K562 (cell line): ENCODE measurements around the gene LGALS7. TPM values are rescaled to one million over a fixed set of nuclear protein-coding genes. Genes with fewer than 3 reads are reported as not detected.

Experiments
- ATF1 ChIP-seq, 2 experiments: fragments of 450-650 bp in 1 of 2; IDR thresholded peaks; 2 replicates each; pipeline ENCODE4 v1.6.1; 2016; ENCODE audit warnings: missing compliant biosample characterization in 1 of 2, missing genetic modification characterization in 1 of 2
- BRCA1 ChIP-seq, 2 experiments: fragments of 450-650 bp in 1 of 2; sonication (generic) in 1 of 2; formaldehyde crosslinking in 1 of 2; IDR thresholded peaks; 2 replicates each; pipeline versions ENCODE4 v1.5.0 to v1.6.1; 2017 to 2020; ENCODE audit warnings: mild to moderate bottlenecking in 1 of 2, missing genetic modification reagents in 1 of 2
- BRD4 ChIP-seq: fragments of 200-600 bp; sonication (generic); IDR thresholded peaks from 2 replicates; pipeline ENCODE4 v1.6.1; 2017; ENCODE audit warnings: inconsistent platforms
- CBX1 ChIP-seq: sonication (generic); IDR thresholded peaks from 2 replicates; pipeline ENCODE4 v1.6.1; 2016; ENCODE audit warnings: antibody characterized with exemption, low read depth, mild to moderate bottlenecking
- CBX5 ChIP-seq: IDR thresholded peaks from 2 replicates; pipeline ENCODE4 v1.6.1; 2014; ENCODE audit warnings: low read depth, borderline replicate concordance
- CHD4 ChIP-seq: fragments of 200-600 bp; sonication (generic); IDR thresholded peaks from 3 replicates; pipeline ENCODE4 v1.6.1; 2012; ENCODE audit warnings: low read depth, mild to moderate bottlenecking, mixed read lengths, low read length, inconsistent platforms; ENCODE audit not compliant: insufficient read depth, insufficient replicate concordance, poor library complexity, severe bottlenecking
- ETV1 ChIP-seq: fragments of 450-650 bp; conservative IDR thresholded peaks from 2 replicates; pipeline ENCODE4 v1.6.1; 2016; ENCODE audit warnings: missing genetic modification characterization, control low read depth, low read depth, missing compliant biosample characterization
- GABPB1 ChIP-seq: sonication (generic); formaldehyde crosslinking; IDR thresholded peaks from 2 replicates; pipeline ENCODE4 v1.8.0; 2022; ENCODE audit warnings: mild to moderate bottlenecking, missing genetic modification reagents
- HDGF ChIP-seq: fragments of 450-650 bp; IDR thresholded peaks from 2 replicates; pipeline ENCODE4 v1.6.1; 2016
- JUNB ChIP-seq: fragments of 450-650 bp; formaldehyde crosslinking; conservative IDR thresholded peaks from 2 replicates; pipeline ENCODE4 v1.4.0; 2020; ENCODE audit warnings: mild to moderate bottlenecking
- LARP7 ChIP-seq: fragments of 450-650 bp; IDR thresholded peaks from 2 replicates; pipeline ENCODE4 v1.6.1; 2016
- NCOA1 ChIP-seq: fragments of 450-650 bp; IDR thresholded peaks from 2 replicates; pipeline ENCODE4 v1.6.1; 2016; ENCODE audit warnings: low read depth
- POLR2A ChIP-seq: fragments of 450-650 bp; conservative IDR thresholded peaks from 2 replicates; pipeline ENCODE4 v1.6.1; 2016
- PRPF4 ChIP-seq: fragments of 200-400 bp; formaldehyde crosslinking; IDR thresholded peaks from one replicate; pipeline ENCODE4 v1.6.1; 2017; ENCODE audit warnings: low read length, low read depth, mild to moderate bottlenecking; ENCODE audit not compliant: insufficient read depth, poor library complexity, severe bottlenecking
- PTRF ChIP-seq: fragments of 450-650 bp; IDR thresholded peaks from 2 replicates; pipeline ENCODE4 v1.6.1; 2016; ENCODE audit warnings: mild to moderate bottlenecking, missing genetic modification characterization, missing compliant biosample characterization
- SMARCA5 ChIP-seq: fragments of 450-650 bp; IDR thresholded peaks from 2 replicates; pipeline ENCODE4 v1.6.1; 2016
- STAT6 ChIP-seq: sonication (generic); formaldehyde crosslinking; IDR thresholded peaks from 2 replicates; pipeline ENCODE4 v1.8.1; 2023; ENCODE audit warnings: mild to moderate bottlenecking, missing genetic modification reagents
- THRAP3 ChIP-seq: fragments of 450-650 bp; IDR thresholded peaks from 2 replicates; pipeline ENCODE4 v1.6.1; 2016; ENCODE audit warnings: mild to moderate bottlenecking, inconsistent platforms, borderline replicate concordance
- ZBTB8A ChIP-seq: fragments of 450-650 bp; IDR thresholded peaks from 2 replicates; pipeline ENCODE4 v1.6.1; 2018; ENCODE audit warnings: mild to moderate bottlenecking, moderate library complexity; ENCODE audit not compliant: partially characterized antibody
- ZNF124 ChIP-seq: sonication (generic); formaldehyde crosslinking; IDR thresholded peaks from 2 replicates; pipeline ENCODE4 v1.8.1; 2022; ENCODE audit warnings: missing genetic modification reagents
- ZNF354B ChIP-seq: fragments of 250-450 bp; sonication (Bioruptor Pico); IDR thresholded peaks from 2 replicates; pipeline ENCODE4 v1.4.0; 2020
- ZNF586 ChIP-seq: fragments of 450-650 bp; formaldehyde crosslinking; conservative IDR thresholded peaks from 2 replicates; pipeline ENCODE4 v1.4.0; 2020; ENCODE audit warnings: mild to moderate bottlenecking, moderate library complexity
- ZNF785 ChIP-seq: fragments of 250-450 bp; sonication (Bioruptor Pico); IDR thresholded peaks from 2 replicates; pipeline ENCODE4 v1.4.0; 2020; ENCODE audit warnings: mild to moderate bottlenecking
- polyA plus RNA-seq, 8 experiments: library from polyadenylated mRNA; depleted of rRNA in 4 of 8; stranded (reverse) in 5 of 8; unstranded in 3 of 8; fragments of >200 nt; fragmentation: Nextera tagmentation in 2 of 8; fragmentation: Illumina TruSeq in 1 of 8; extraction: Ambion mirVana in 2 of 8; extraction: Trizol in 1 of 8; gene quantifications; 2 replicates each; pipeline versions ENCODE4 v1.2.1 to v1.2.3, GENCODE V29; 2011 to 2014; ENCODE audit warnings: inconsistent platforms in 1 of 8, missing spikeins in 1 of 8
- total RNA-seq, 7 experiments: library from RNA; depleted of rRNA in 6 of 7; stranded (reverse); fragments of >200 nt in 6 of 7; fragmentation: Illumina TruSeq in 2 of 7; extraction: Trizol in 2 of 7; gene quantifications; 2 replicates each; pipeline versions ENCODE4 v1.2.1 to v1.2.3, GENCODE V29; 2011 to 2021; ENCODE audit warnings: low replicate concordance in 1 of 7
- TF ChIP-seq, protein P1 (sequence below): fragments of 250-450 bp; sonication (Bioruptor Pico); IDR thresholded peaks from 2 replicates; pipeline ENCODE4 v1.8.0; 2022; ENCODE audit warnings: moderate library complexity, mild to moderate bottlenecking, inconsistent platforms
- TF ChIP-seq, protein P2 (sequence below): fragments of 200-400 bp; formaldehyde crosslinking; IDR thresholded peaks from 2 replicates; pipeline ENCODE4 v1.6.1; 2017; ENCODE audit warnings: mild to moderate bottlenecking, low read depth, low read length, moderate library complexity

Gene LGALS7
- total and polyA plus RNA-seq, 9 of the 15 experiments (the other 6 are each of a cell fraction or from before 2014, with no cell fraction given), result not detected

- no peak for TF ChIP-seq ZBTB8A
- TF ChIP-seq, protein P1, sequence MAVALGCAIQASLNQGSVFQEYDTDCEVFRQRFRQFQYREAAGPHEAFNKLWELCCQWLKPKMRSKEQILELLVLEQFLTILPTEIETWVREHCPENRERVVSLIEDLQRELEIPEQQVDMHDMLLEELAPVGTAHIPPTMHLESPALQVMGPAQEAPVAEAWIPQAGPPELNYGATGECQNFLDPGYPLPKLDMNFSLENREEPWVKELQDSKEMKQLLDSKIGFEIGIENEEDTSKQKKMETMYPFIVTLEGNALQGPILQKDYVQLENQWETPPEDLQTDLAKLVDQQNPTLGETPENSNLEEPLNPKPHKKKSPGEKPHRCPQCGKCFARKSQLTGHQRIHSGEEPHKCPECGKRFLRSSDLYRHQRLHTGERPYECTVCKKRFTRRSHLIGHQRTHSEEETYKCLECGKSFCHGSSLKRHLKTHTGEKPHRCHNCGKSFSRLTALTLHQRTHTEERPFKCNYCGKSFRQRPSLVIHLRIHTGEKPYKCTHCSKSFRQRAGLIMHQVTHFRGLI (CRISPR knock-in tag), result no peak
- no peak for TF ChIP-seq ETV1 (tag)
- TF ChIP-seq LARP7, result peak; percentile 67; the same call in 1 of the 2 replicates
- TF ChIP-seq CBX5, result no peak
- TF ChIP-seq PTRF (tag), result no peak
- no peak for TF ChIP-seq ZNF354B (CRISPR knock-in tag)
- TF ChIP-seq SMARCA5, result peak; percentile 55; the same call in 1 of the 2 replicates
- no peak for TF ChIP-seq GABPB1
- no peak for TF ChIP-seq THRAP3
- TF ChIP-seq STAT6 (CRISPR knock-in tag), result no peak
- no peak for TF ChIP-seq PRPF4
- no peak for TF ChIP-seq JUNB (CRISPR knock-in tag)
- TF ChIP-seq ZNF785 (CRISPR knock-in tag), result no peak
- no peak for TF ChIP-seq HDGF
- no peak for TF ChIP-seq NCOA1
- no peak for TF ChIP-seq ZNF586 (CRISPR knock-in tag)
- no peak for TF ChIP-seq BRD4
- TF ChIP-seq POLR2A, result no peak
- no peak for TF ChIP-seq ZNF124
- TF ChIP-seq CBX1, result no peak
- TF ChIP-seq BRCA1 (IDR thresholded peaks at IDR 0.05), result no peak
- TF ChIP-seq BRCA1 (CRISPR knock-in tag; IDR thresholded peaks at IDR 0.05), result no peak
- TF ChIP-seq, protein P2, sequence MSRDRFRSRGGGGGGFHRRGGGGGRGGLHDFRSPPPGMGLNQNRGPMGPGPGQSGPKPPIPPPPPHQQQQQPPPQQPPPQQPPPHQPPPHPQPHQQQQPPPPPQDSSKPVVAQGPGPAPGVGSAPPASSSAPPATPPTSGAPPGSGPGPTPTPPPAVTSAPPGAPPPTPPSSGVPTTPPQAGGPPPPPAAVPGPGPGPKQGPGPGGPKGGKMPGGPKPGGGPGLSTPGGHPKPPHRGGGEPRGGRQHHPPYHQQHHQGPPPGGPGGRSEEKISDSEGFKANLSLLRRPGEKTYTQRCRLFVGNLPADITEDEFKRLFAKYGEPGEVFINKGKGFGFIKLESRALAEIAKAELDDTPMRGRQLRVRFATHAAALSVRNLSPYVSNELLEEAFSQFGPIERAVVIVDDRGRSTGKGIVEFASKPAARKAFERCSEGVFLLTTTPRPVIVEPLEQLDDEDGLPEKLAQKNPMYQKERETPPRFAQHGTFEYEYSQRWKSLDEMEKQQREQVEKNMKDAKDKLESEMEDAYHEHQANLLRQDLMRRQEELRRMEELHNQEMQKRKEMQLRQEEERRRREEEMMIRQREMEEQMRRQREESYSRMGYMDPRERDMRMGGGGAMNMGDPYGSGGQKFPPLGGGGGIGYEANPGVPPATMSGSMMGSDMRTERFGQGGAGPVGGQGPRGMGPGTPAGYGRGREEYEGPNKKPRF, result no peak
- TF ChIP-seq ATF1 (CRISPR knock-in tag; IDR thresholded peaks at IDR 0.05), result no peak
- TF ChIP-seq ATF1 (tag; IDR thresholded peaks at IDR 0.05), result no peak
- TF ChIP-seq CHD4, result no peak
Observed at GRCh38 chr19:38736413-38737280, 36.7 kb downstream of the LGALS7 start (continued).
